IMR-90 (cell line): ENCODE results near the gene FMO1. TPM values are rescaled to one million over a fixed set of nuclear protein-coding genes. Genes with fewer than 3 reads are reported as not detected.

ENCODE experiments used
- ATAC-seq: fragments of 200-7000 bp; cut with Tn5 transposase; 2 replicates; pipeline ENCODE4 v1.9.1; 2020; ENCODE audit warnings: low read depth, mild to moderate bottlenecking, moderate library complexity
- BruUV-seq: library from RNA; stranded (reverse); fragments of 400-500 nt; replicated peaks from 2 replicates; lab custom pipeline; 2021; lab: Mats Ljungman, UMichigan
- CTCF ChIA-PET: fragments of 300-600 bp; formaldehyde crosslinking; extraction: SDS; loops from one replicate; lab custom pipeline; 2021; ENCODE audit warnings: antibody characterized with exemption; lab: Yijun Ruan, JAX
- POLR2A ChIA-PET: fragments of 300-600 bp; sonication (Branson Sonifier 250); formaldehyde crosslinking; loops from one replicate; lab custom pipeline; 2022; ENCODE audit warnings: antibody characterized with exemption; ENCODE audit not compliant: unreplicated experiment; lab: Charles Lee
- DNase-seq: peaks from one replicate; pipeline ENCODE4 v3.0.0; 2013
- H2AFZ ChIP-seq: replicated peaks from 2 replicates; pipeline ENCODE3; 2013; ENCODE audit warnings: low read length, mild to moderate bottlenecking; ENCODE audit not compliant: poor library complexity
- H2AK5ac ChIP-seq: 2 replicates; pipeline ENCODE4 v1.6.1; 2013; ENCODE audit warnings: low read depth, low read length, inconsistent platforms
- H2AK9ac ChIP-seq: replicated peaks from 2 replicates; pipeline ENCODE3; 2013; ENCODE audit warnings: mild to moderate bottlenecking, low read depth, low read length, moderate library complexity; ENCODE audit not compliant: poor library complexity
- H2BK120ac ChIP-seq: 2 replicates; pipeline ENCODE4 v1.6.1; 2013; ENCODE audit warnings: low read depth, low read length, inconsistent platforms
- H2BK15ac ChIP-seq: 3 replicates; pipeline ENCODE4 v1.6.1; 2013; ENCODE audit warnings: low read depth, low read length, inconsistent platforms
- H2BK20ac ChIP-seq: 2 replicates; pipeline ENCODE4 v1.6.1; 2013; ENCODE audit warnings: low read depth, mild to moderate bottlenecking, inconsistent platforms, low read length, moderate library complexity
- H2BK5ac ChIP-seq: 2 replicates; pipeline ENCODE4 v1.6.1; 2013; ENCODE audit warnings: mild to moderate bottlenecking, low read depth, low read length, inconsistent platforms; ENCODE audit not compliant: poor library complexity, severe bottlenecking
- H3K14ac ChIP-seq: replicated peaks from 2 replicates; pipeline ENCODE4 v1.6.1; 2013; ENCODE audit warnings: low read depth, low read length, inconsistent platforms
- H3K18ac ChIP-seq: 2 replicates; pipeline ENCODE4 v1.6.1; 2013; ENCODE audit warnings: low read depth, low read length, control low read depth
- H3K23ac ChIP-seq: 2 replicates; pipeline ENCODE4 v1.6.1; 2013; ENCODE audit warnings: low read depth, low read length, inconsistent platforms
- H3K27ac ChIP-seq: 2 replicates; pipeline ENCODE4 v1.5.1; 2013; ENCODE audit warnings: mild to moderate bottlenecking, control low read depth, low read length; ENCODE audit not compliant: insufficient read depth
- H3K27me3 ChIP-seq: 2 replicates; pipeline ENCODE4 v1.6.1; 2013; ENCODE audit warnings: low read length; ENCODE audit not compliant: control insufficient read depth, insufficient read depth
- H3K36me3 ChIP-seq: 2 replicates; pipeline ENCODE4 v1.6.1; 2013; ENCODE audit warnings: low read length, mixed read lengths; ENCODE audit not compliant: control insufficient read depth, insufficient read depth
- H3K4ac ChIP-seq: 2 replicates; pipeline ENCODE4 v1.6.1; 2013; ENCODE audit warnings: low read depth, low read length, inconsistent platforms
- H3K4me1 ChIP-seq: 2 replicates; pipeline ENCODE4 v1.6.1; 2013; ENCODE audit warnings: low read length, mixed read lengths; ENCODE audit not compliant: control insufficient read depth, insufficient read depth
- H3K4me2 ChIP-seq: 2 replicates; pipeline ENCODE4 v1.6.1; 2013; ENCODE audit warnings: low read depth, mild to moderate bottlenecking, control low read depth, low read length, moderate library complexity
- H3K4me3 ChIP-seq: 2 replicates; pipeline ENCODE4 v1.5.1; 2013; ENCODE audit warnings: low read depth, mild to moderate bottlenecking, control low read depth, low read length, moderate library complexity; ENCODE audit not compliant: insufficient read depth
- H3K56ac ChIP-seq: 2 replicates; pipeline ENCODE4 v1.6.1; 2013; ENCODE audit warnings: low read length, inconsistent platforms; ENCODE audit not compliant: insufficient read depth; ENCODE audit errors: extremely low read depth
- H3K79me1 ChIP-seq, 2 experiments: 2 replicates each; pipeline ENCODE4 v1.6.1; 2013; ENCODE audit warnings: low read length in 2 of 2, inconsistent platforms in 1 of 2, low read depth in 1 of 2
- H3K9ac ChIP-seq: 2 replicates; pipeline ENCODE4 v1.6.1; 2013; ENCODE audit warnings: low read depth, low read length, control low read depth
- H3K9me1 ChIP-seq: 2 replicates; pipeline ENCODE4 v1.6.1; 2013; ENCODE audit warnings: low read length, inconsistent platforms; ENCODE audit not compliant: insufficient read depth
- H3K9me3 ChIP-seq: 2 replicates; pipeline ENCODE4 v1.6.1; 2013; ENCODE audit warnings: low read length; ENCODE audit not compliant: control insufficient read depth, insufficient read depth
- H4K20me1 ChIP-seq: 2 replicates; pipeline ENCODE4 v1.6.1; 2013; ENCODE audit warnings: low read length, inconsistent platforms; ENCODE audit not compliant: insufficient read depth
- H4K5ac ChIP-seq: 2 replicates; pipeline ENCODE4 v1.6.1; 2013; ENCODE audit warnings: mild to moderate bottlenecking, low read depth, low read length, control low read depth
- H4K8ac ChIP-seq, 2 experiments: 2 replicates each; pipeline ENCODE4 v1.6.1; 2013; ENCODE audit warnings: low read depth in 2 of 2, low read length in 2 of 2, control low read depth in 1 of 2, inconsistent platforms in 1 of 2
- H4K91ac ChIP-seq: 2 replicates; pipeline ENCODE4 v1.6.1; 2013; ENCODE audit warnings: low read depth, low read length, inconsistent platforms; ENCODE audit not compliant: insufficient read depth
- BHLHE40 ChIP-seq: fragments of 150-350 bp; IDR thresholded peaks from 2 replicates; pipeline ENCODE4 v1.6.1; 2016; ENCODE audit warnings: mild to moderate bottlenecking, low read depth, low read length
- CEBPB ChIP-seq: IDR thresholded peaks from 2 replicates; pipeline ENCODE4 v1.6.1; 2012; ENCODE audit warnings: low read depth, low read length, improper control_type of control experiment
- CHD1 ChIP-seq: IDR thresholded peaks from 2 replicates; pipeline ENCODE4 v1.6.1; 2012; ENCODE audit warnings: low read depth, low read length, improper control_type of control experiment
- CTCF ChIP-seq: conservative IDR thresholded peaks from 2 replicates; pipeline ENCODE4 v1.5.1; 2012; ENCODE audit warnings: mild to moderate bottlenecking, low read depth, low read length, improper control_type of control experiment
- FOS ChIP-seq: fragments of 150-350 bp; IDR thresholded peaks from 2 replicates; pipeline ENCODE4 v1.6.1; 2016; ENCODE audit warnings: low read depth, low read length
- MAFK ChIP-seq: IDR thresholded peaks from 2 replicates; pipeline ENCODE4 v1.6.1; 2012; ENCODE audit warnings: low read depth, low read length, improper control_type of control experiment
- MAZ ChIP-seq: IDR thresholded peaks from 2 replicates; pipeline ENCODE4 v1.6.1; 2012; ENCODE audit warnings: low read depth, mild to moderate bottlenecking, low read length, improper control_type of control experiment, moderate library complexity, borderline replicate concordance
- NFE2L2 ChIP-seq: fragments of 150-350 bp; IDR thresholded peaks from 2 replicates; pipeline ENCODE4 v1.6.1; 2016; ENCODE audit warnings: low read depth, mild to moderate bottlenecking, low read length
- POLR2A ChIP-seq: IDR thresholded peaks from 2 replicates; pipeline ENCODE4 v1.6.1; 2012; ENCODE audit warnings: mild to moderate bottlenecking, low read depth, low read length
- RAD21 ChIP-seq: IDR thresholded peaks from 2 replicates; pipeline ENCODE4 v1.6.1; 2012; ENCODE audit warnings: low read length, improper control_type of control experiment
- RCOR1 ChIP-seq: IDR thresholded peaks from 2 replicates; pipeline ENCODE4 v1.6.1; 2012; ENCODE audit warnings: mild to moderate bottlenecking, low read length, improper control_type of control experiment; ENCODE audit not compliant: insufficient replicate concordance
- RFX5 ChIP-seq: IDR thresholded peaks from 2 replicates; pipeline ENCODE4 v1.8.0; 2012; ENCODE audit warnings: low read depth, mild to moderate bottlenecking, low read length, moderate library complexity
- SMC3 ChIP-seq: fragments of 150-350 bp; IDR thresholded peaks from 2 replicates; pipeline ENCODE4 v1.6.1; 2016; ENCODE audit warnings: low read depth, mild to moderate bottlenecking, antibody characterized with exemption, low read length, moderate library complexity
- WGBS, 2 experiments: methylation state at CpG; one replicate each; pipeline versions ENCODE4 v1.1.5 to v1.1.7; 2013; ENCODE audit warnings: missing lambda C conversion rate in 2 of 2; ENCODE audit not compliant: insufficient read length in 1 of 2; ENCODE audit errors: extremely low coverage in 2 of 2; 5-methylcytosine and 5-hydroxymethylcytosine counted together
- dilution Hi-C: fragments of 300-500 bp; cut with HindIII; formaldehyde crosslinking; loops from one replicate; pipeline ENCODE4 v1.14.3; 2018; ENCODE audit warnings: low sequenced_read_pairs; ENCODE audit not compliant: unreplicated experiment
- in situ Hi-C: fragments of 300-500 bp; cut with MboI; formaldehyde crosslinking; loops from 3 replicates; pipeline ENCODE4 v1.14.3; 2019; ENCODE audit warnings: low sequenced_read_pairs, inconsistent platforms, mixed read lengths
- intact Hi-C: fragments of 100-400 bp; cut with micrococcal nuclease; formaldehyde crosslinking; loops from 2 replicates; pipeline ENCODE4 v1.10.0; 2022
- polyA plus RNA-seq, 3 experiments: library from polyadenylated mRNA; depleted of rRNA; stranded (reverse); fragments of >200 nt; gene quantifications; 2 replicates each; pipeline ENCODE4 v1.2.3, GENCODE V29; 2012; ENCODE audit warnings: low replicate concordance in 1 of 3
- total RNA-seq: library from RNA; depleted of rRNA; stranded (reverse); fragments of >200 nt; gene quantifications from 2 replicates; pipeline ENCODE4 v1.2.3, GENCODE V29; 2012
- TF ChIP-seq, protein P1 (sequence below): fragments of 150-350 bp; IDR thresholded peaks from 2 replicates; pipeline ENCODE4 v1.6.1; 2016; ENCODE audit warnings: low read depth, mild to moderate bottlenecking, low read length, moderate library complexity, borderline replicate concordance
- TF ChIP-seq, protein P2 (sequence below): fragments of 150-350 bp; IDR thresholded peaks from 2 replicates; pipeline ENCODE4 v1.6.1; 2017; ENCODE audit warnings: mild to moderate bottlenecking, antibody characterized with exemption, low read length, low read depth

The FMO1 gene
- total and polyA plus RNA-seq, 2 of the 4 experiments (the other 2 are of a cell fraction): not detected

DNA sequence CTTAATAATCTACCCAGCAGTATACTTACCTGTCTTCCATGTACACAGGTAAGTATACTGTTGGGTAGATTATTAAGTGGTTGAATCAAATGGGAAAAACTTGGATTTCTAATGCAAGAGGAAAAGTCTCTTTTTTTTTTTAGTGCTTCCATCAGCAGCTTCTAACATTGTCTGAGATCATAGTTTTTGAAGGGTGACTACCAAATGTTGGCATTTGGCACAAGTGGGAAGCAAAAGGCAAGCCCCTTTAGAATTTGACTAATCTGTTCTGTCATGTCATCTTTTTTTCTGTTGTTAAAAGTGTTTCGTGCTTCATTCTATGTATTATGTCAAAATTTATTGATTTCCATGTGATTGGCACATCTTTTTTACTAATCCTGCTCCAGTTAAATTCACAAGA lies 547 bp downstream of the FMO1 start:
- ATAC-seq (no peak), DNase-seq (no peak)
- Histone ChIP-seq H3K18ac (no peak overlapping the region), H4K20me1 (no peaks in the 10 kb centered on the region), H3K79me1 (no peaks in the 10 kb centered on the region), H3K36me3 (no peaks in the 10 kb centered on the region), H3K9ac (no peak overlapping the region), H3K4me3 (no peak overlapping the region), H3K9me1 (peaks cover 4% of the 10 kb centered on the region; the same call in 1 of the 2 replicates), H3K4ac (no peak overlapping the region), H2BK120ac (no peak overlapping the region), H3K56ac (no peak overlapping the region), H4K8ac (no peak overlapping the region), H3K27me3 (no peaks in the 10 kb centered on the region; the same call in none of the 2 replicates), H3K23ac (no peak overlapping the region), H2AFZ (no peak overlapping the region), H2AK5ac (no peak overlapping the region), H3K4me2 (no peak overlapping the region), H3K4me1 (no peaks in the 10 kb centered on the region), H2BK5ac (no peak overlapping the region), H2BK20ac (no peak overlapping the region), H3K9me3 (no peaks in the 10 kb centered on the region), H2BK15ac (no peak overlapping the region), H4K91ac (no peak overlapping the region), H4K5ac (no peak overlapping the region), H3K14ac (no peak overlapping the region), H3K27ac (no peak overlapping the region), H2AK9ac (no peak overlapping the region)
- TF ChIP-seq SMC3: no peak
- no peak for TF ChIP-seq POLR2A
- TF ChIP-seq, protein P1, sequence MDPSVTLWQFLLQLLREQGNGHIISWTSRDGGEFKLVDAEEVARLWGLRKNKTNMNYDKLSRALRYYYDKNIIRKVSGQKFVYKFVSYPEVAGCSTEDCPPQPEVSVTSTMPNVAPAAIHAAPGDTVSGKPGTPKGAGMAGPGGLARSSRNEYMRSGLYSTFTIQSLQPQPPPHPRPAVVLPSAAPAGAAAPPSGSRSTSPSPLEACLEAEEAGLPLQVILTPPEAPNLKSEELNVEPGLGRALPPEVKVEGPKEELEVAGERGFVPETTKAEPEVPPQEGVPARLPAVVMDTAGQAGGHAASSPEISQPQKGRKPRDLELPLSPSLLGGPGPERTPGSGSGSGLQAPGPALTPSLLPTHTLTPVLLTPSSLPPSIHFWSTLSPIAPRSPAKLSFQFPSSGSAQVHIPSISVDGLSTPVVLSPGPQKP: no peak
- TF ChIP-seq RAD21: no peak
- TF ChIP-seq RCOR1: no peak
- TF ChIP-seq CTCF: no peak
- TF ChIP-seq RFX5: no peak
- no peak for TF ChIP-seq CEBPB
- TF ChIP-seq FOS: no peak
- no peak for TF ChIP-seq MAZ
- TF ChIP-seq CHD1: no peak
- no peak for TF ChIP-seq MAFK
- TF ChIP-seq, protein P2, sequence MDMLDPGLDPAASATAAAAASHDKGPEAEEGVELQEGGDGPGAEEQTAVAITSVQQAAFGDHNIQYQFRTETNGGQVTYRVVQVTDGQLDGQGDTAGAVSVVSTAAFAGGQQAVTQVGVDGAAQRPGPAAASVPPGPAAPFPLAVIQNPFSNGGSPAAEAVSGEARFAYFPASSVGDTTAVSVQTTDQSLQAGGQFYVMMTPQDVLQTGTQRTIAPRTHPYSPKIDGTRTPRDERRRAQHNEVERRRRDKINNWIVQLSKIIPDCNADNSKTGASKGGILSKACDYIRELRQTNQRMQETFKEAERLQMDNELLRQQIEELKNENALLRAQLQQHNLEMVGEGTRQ: no peak
- TF ChIP-seq BHLHE40: no peak
- no peak for TF ChIP-seq NFE2L2
- BruUV-seq: no TSS peak
- dilution Hi-C loops: no loop called here
- no CpG with 5 or more reads among the region's 1 CpG for WGBS, 2 experiments
- CTCF ChIA-PET: interaction anchor here (0.7 kb wide), 1 partner anchor 18 kb away, joined by 5 read pairs; no protein-coding TSS in a partner anchor
- in situ Hi-C loops: no loop called here
- POLR2A ChIA-PET: no interaction called here
- intact Hi-C loops: loop anchor here (10.0 kb wide), 1 partner anchor 236 kb away; the partner anchor contains the start of gene PRRC2C
